Ammon's horn (tissue), 1 donor: ENCODE results near the gene ATG10.
A peak's percentile ranks its signal among the peaks of the same experiment; 100 is the strongest.
"Not testable (repeated sequence)": the region's sequence is repeated elsewhere in the genome, so short reads cannot be mapped to it uniquely, and the experiment has no call there.

Source experiments
- DNase-seq: peaks from one replicate; pipeline ENCODE4 v3.0.0-alpha.2; 2016; ENCODE audit warnings: low spot score

Gene ATG10

DNA sequence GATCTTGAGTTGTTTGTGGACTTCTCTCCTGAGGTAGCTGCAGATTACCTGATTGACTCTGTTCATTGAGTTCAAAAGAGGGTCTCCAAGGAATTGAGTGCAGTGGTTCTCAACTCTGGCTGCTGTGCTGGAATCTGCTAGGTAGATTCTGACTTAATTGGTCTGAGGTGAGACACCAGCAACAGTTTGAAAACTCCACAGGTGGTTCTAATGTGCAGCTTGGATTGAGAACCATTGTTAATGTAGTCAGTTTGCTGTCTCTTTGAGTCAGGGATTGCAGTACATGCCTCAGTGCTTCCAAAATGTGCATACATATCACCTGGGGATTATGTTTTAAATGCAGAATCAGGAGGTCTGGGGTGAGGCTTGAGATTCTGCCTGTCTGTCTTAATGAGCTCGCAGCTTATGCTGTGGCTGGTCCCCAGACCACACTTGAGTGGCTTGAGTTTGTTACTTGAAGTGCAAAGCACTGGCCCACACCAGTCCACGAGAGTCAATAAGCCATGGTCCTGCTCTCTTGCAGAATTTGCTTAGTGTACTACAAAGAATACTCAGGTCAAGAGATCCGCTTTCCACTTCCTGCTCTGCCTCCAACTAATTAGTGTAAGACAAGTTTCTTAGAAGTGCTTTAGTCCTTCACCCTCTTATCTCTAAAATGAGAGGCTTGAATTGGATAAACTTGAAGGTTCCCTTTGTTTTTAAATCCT lies 82.3 kb downstream of the ATG10 start:
- no peak for DNase-seq

DNA sequence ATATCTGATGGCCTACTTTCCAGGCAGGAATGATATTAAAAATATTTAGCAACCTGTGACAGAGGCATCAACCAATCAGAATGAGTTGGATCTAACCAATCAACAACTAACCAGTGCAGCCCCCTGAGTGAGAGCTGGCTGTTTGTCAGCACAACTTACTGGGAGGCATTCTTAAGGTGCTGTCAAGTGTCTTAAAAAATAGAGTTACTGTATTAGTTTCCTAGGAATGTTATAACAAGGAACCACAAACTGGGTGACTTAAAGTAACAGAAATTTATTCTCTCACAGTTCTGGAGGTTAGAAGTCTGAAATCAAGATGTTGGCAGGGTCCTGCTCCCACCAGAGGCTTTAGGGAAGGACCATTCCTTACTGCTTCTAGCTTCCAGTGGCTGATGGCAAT lies 85.2 kb downstream of the ATG10 start:
- no peak for DNase-seq

DNA sequence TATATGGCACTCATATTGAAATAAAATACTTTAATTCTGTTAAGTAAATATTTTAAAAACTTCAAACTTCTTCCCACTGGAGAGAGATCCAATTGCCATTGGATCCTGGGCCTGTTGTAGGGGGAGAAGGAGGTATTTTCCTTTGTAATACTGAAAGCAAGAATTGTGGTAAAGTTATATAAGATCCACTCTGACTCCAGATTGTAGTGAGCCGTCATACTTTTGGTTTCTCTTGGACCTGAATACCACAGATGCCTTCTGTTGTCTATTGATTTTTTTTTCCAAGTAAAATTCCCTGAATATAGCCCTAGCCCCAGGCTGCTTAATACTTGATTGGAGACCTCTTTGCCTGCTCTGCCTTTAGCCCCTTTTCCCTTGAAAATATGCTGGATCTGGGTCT lies 86.9 kb downstream of the ATG10 start:
- DNase-seq, result no peak

DNA sequence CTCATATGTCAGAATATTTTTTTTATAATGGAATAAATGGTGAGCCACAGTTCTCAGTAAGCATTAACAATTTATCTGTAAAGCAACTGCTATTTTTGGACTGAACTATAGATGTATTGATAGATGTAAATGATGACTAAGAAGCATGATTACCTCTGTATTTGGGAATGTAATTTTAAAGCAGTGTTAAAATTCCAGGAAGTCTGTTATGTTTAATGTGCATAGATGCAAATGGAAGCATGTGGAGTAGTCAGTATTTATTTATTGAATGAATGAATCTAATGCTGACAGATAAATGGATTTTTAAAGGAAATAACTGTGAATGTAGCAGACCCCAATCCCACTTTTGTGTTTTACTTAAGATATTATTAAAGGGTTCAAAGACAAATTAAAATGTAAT lies 95.0 kb downstream of the ATG10 start:
- DNase-seq, result no peak

GRCh38 chr5:82068042-82068441 lies 96.2 kb downstream of the ATG10 start:
- DNase-seq, result not testable (repeated sequence)

GRCh38 chr5:82068723-82069122 lies 96.9 kb downstream of the ATG10 start:
- DNase-seq, result no peak

DNA sequence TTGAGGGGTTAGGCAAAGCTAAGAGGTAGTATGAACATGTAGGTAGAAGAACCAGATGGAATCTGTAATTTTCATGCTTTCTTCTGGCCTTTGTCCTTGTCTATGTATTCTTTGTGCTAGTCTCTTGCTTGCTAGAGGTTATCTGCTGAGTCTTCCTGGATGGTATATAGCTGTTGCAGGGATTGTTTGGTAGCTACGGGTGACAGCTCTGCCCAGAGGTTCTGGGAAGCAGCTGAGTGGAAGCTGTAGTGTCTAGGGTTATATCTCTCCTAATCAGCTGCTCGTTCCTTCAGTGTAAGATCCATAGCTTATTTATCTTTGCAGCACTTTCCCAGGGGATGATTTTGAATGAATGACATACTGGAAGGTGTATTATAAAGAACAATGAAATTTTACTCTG lies 100.3 kb downstream of the ATG10 start:
- DNase-seq, result no peak

DNA sequence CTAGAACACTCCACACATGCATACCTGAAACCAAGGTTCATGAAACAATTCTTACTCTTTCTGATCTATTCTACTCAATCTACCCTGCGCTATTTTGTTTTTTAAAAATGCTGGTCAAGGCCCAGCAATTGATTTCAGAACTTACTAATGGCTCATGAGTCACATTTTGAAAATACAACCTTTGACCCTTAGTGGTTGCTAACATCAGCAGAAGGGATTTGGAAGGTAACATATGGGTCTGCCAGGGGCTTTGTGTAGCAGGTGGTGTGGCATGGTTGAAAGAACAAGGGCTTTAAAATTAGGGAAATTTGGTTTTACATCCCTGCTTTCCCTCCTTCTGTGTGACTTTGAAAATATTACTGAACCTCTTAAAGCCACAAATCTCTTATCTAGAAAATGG lies 101.4 kb downstream of the ATG10 start:
- no peak for DNase-seq

GRCh38 chr5:82074950-82075349 lies 103.1 kb downstream of the ATG10 start:
- peak; percentile 22 for DNase-seq

DNA sequence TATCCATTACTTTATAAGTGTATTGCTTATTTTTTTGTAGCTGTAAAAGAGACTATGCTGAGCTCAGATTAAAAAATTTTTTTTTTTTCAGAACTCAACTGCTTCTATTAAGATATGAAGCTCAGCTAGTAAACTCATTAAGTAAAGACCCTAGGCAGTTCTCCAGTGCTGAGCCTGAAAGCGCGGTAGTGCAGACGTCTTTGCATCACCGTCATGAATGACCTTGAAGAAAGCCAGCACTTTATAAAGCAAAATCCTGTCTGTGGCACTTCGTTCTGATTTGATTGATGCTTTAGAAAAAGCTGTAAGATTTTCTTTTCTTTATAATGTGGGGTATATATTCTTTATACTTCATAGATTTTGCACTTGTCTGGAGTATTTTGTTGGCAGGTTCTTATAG lies 105.7 kb downstream of the ATG10 start:
- DNase-seq, result no peak

GRCh38 chr5:82091617-82092016 lies 119.8 kb downstream of the ATG10 start:
- DNase-seq, result no peak

DNA sequence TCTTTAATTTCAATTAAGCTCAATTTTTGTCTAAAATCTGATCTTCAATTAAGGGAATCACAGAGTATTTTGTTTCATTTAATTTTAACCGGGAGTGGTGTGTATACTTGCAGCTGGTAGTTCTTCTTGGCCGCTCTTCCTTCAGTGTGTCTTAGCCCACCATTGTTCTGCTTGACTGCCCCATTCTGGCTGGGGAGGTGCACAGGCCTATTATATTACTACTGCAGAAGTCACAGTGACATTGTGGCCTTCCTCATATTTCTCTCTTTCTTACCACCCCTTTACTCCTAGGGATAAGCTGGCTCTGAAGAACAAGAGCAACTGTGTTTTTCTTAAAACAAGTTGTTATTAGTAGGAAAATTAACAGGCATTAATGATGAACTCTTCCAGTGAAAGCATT lies 123.7 kb downstream of the ATG10 start:
- DNase-seq, result no peak

DNA sequence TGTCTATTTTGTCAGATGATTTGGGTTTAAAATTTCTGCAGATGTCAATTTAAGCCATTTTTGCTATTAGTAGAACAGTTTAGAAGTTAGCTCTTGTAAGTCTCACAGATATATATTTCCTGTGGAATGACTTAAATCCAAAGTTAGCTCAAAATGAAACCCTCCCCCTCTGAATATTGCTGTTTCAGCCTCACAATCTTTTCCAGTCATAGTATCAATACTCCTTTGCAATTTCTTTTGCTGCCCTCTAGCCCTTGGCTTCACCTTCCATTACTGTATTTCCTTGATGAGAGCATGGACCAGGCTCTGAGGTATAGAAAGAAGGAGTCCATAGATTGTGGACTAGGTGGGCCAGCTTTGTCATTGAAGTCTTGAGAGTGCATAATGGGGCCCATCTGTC lies 124.4 kb downstream of the ATG10 start:
- no peak for DNase-seq

- peak; percentile 5 for DNase-seq
Measured at GRCh38 chr5:82100303-82101077, 128.7 kb downstream of the ATG10 start.

GRCh38 chr5:82104872-82105271 lies 133.0 kb downstream of the ATG10 start:
- no peak for DNase-seq

- DNase-seq, result peak; percentile 6
Measured at GRCh38 chr5:82105457-82105856, 133.6 kb downstream of the ATG10 start.

- DNase-seq, result peak; percentile 22
Measured at GRCh38 chr5:82106207-82106606, 134.4 kb downstream of the ATG10 start.

DNA sequence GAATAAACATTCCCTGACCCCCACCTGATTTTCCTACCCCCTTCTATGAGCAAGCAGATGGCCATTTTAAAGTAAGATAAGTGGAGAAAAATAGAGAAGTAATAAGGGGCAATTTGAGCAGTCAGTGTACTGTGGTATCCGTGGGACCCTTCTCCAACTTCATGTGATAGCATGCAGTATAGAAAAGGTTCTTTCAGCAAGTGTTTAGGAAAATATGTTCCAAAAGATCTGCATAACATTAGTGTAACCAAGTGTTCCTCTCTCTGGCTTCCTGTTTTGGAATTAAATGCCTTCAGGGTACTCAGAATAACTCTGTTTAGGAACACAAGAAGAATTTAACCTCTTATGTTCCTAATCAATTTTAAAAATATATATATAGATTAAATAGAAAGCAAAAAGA lies 134.9 kb downstream of the ATG10 start:
- DNase-seq, result no peak

GRCh38 chr5:82107267-82107666 lies 135.4 kb downstream of the ATG10 start:
- DNase-seq, result peak; percentile 49

DNA sequence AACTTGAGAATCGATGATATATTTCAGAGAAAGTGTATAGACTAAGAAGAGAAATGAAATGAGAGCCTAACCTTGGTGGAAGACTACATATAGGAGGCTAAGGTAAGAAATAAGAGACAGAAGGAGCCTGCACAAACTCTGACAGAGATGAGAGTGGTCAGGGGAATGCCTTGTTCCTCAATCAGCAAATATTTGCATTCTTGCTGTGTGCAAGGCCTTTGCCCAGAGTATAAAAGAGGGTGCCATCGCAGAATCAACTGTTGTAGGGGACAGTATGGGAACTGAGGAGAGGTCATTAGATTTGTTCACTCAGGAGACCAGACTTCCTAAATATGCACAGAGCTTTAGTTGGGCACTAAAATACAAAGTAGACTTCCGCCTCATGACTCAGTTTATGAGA lies 137.2 kb downstream of the ATG10 start:
- DNase-seq, result no peak

- DNase-seq, result not testable (repeated sequence)
Measured at GRCh38 chr5:82109915-82110314, 138.1 kb downstream of the ATG10 start.

DNA sequence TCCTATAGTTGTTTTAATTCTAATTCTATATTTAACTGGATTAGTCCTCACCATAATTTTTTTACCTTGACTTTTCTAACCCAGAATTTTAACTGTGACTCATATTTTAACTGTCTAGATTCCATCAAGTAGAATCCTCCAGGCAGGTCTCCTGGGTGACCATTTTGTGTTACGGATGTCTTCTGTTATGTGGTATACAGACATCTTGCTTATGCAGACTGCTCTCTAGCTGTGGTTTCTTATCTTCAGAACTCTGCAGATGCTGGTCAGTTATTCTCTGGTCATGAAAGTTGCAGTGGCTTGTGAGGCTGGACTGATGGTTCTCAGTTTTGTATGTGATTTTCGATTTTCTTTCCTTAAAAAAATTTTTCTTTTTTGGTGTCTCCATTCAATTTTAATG lies 139.4 kb downstream of the ATG10 start:
- DNase-seq, result no peak

DNA sequence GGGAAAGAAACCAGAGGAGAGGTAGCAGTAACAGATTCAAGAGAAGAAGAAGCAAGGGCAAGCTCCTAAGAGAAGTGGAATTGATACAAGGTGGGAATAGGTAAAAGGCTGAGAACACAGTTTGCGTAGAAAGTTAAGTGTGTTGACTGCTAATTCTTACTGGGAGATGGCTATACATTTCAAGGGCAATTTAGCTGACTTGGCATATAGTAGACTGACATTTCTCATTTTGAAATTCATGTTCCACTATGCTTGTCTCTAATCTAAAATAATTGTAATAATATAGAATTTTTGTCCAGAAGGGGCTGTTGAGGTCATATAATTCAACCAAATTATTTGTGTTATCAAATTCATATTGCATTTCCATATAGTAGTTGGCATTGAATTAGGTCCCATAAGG lies 144.0 kb downstream of the ATG10 start:
- DNase-seq, result no peak

DNA sequence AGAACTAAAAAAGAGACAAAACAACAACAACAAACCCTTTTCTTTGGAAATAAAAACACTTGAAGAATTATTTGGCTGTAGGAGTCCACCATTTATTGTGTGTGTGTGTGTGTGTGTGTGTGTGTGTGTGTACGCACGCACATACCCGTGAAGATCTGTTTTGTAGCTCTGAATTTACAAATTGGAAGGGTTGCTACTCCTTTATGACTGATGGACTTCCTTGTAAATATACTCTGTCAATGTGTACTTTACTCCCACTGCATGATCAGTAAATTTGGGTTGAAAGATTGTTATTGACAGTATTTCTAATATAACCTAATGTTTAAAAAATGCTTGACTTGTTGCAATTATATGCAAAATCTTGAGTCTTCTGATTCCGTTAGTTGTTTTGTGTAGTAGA lies 148.1 kb downstream of the ATG10 start:
- DNase-seq, result no peak
